Activated T-helper 1 cell treated with anti-CD3 and anti-CD28 coated beads, Interleukin-2, amount 50 U/mL, for 16 hours (primary cell): Measurements from ENCODE around the gene ACTA2.

Experiments used
- DNase-seq, 2 donors: peaks; one replicate each; pipeline ENCODE4 v3.0.0-alpha.2; 2020; ENCODE audit warnings: low read depth in 1 of 2, low spot score in 1 of 2

Gene ACTA2

GRCh38 chr10:88895250-88895649 is 57.3 kb downstream of the ACTA2 start:
- DNase-seq = no peak

GRCh38 chr10:88893611-88894010 is 59.0 kb downstream of the ACTA2 start:
- no peak for DNase-seq

- DNase-seq = no peak
Measured at GRCh38 chr10:88892222-88892967, 60.2 kb downstream of the ACTA2 start.

- DNase-seq = no peak
Measured at GRCh38 chr10:88890681-88891381, 61.7 kb downstream of the ACTA2 start.

GRCh38 chr10:88889559-88890337 is 62.8 kb downstream of the ACTA2 start:
- no peak for DNase-seq

- DNase-seq = no peak
Measured at GRCh38 chr10:88888810-88889445, 63.6 kb downstream of the ACTA2 start.

GRCh38 chr10:88886557-88886956 is 66.0 kb downstream of the ACTA2 start:
- no peak for DNase-seq
